Activated CD4-positive, alpha-beta T cell treated with anti-CD3 and anti-CD28 coated beads, Interleukin-2, amount 50 U/mL, for 24 hours (primary cell): Measurements from ENCODE around the gene ZSCAN4.

Source experiments
- DNase-seq, 2 donors: peaks; one replicate each; pipeline ENCODE4 v3.0.0-alpha.2; 2020; ENCODE audit warnings: low read depth in 1 of 2, low spot score in 1 of 2

Gene ZSCAN4

GRCh38 chr19:57668635-57669034 lies at the start of gene ZSCAN4:
ZSCAN4 (plus strand) TSS chr19:57668935; CDS start chr19:57676146, 7,211 bp downstream.
- DNase-seq, result no peak

GRCh38 chr19:57620673-57621348 lies 47.9 kb upstream of the ZSCAN4 start:
- no peak for DNase-seq

- no peak for DNase-seq
Measured at GRCh38 chr19:57623091-57623490, 45.6 kb upstream of the ZSCAN4 start.

- DNase-seq, result peak; percentile 58 to 79
Measured at GRCh38 chr19:57632987-57633831, 35.5 kb upstream of the ZSCAN4 start, which contains the start of gene ZNF211. ZNF211 (plus strand) TSS chr19:57633168; CDS start chr19:57633347, 179 bp downstream.

GRCh38 chr19:57633832-57634131 lies 35.0 kb upstream of the ZSCAN4 start:
- no peak for DNase-seq

GRCh38 chr19:57637379-57637778 lies 31.4 kb upstream of the ZSCAN4 start:
- DNase-seq, result no peak

GRCh38 chr19:57641715-57642234 lies 27.0 kb upstream of the ZSCAN4 start:
- no peak for DNase-seq

GRCh38 chr19:57642396-57643046 lies 26.2 kb upstream of the ZSCAN4 start:
- DNase-seq, result no peak

GRCh38 chr19:57643734-57644133 lies 25.0 kb upstream of the ZSCAN4 start:
- DNase-seq, result no peak

- DNase-seq, result no peak
Measured at GRCh38 chr19:57648331-57649003, 20.3 kb upstream of the ZSCAN4 start.

- no peak for DNase-seq
Measured at GRCh38 chr19:57651654-57651996, 17.1 kb upstream of the ZSCAN4 start.

GRCh38 chr19:57653689-57654088 lies 15.0 kb upstream of the ZSCAN4 start:
- DNase-seq, result no peak

- DNase-seq, result no peak
Measured at GRCh38 chr19:57655443-57655842, 13.3 kb upstream of the ZSCAN4 start.

GRCh38 chr19:57656346-57656745 lies 12.4 kb upstream of the ZSCAN4 start:
- DNase-seq, result no peak

- DNase-seq, result no peak
Measured at GRCh38 chr19:57664269-57665127, 4.2 kb upstream of the ZSCAN4 start.

- no peak for DNase-seq
Measured at GRCh38 chr19:57665261-57665806, 3.4 kb upstream of the ZSCAN4 start.

- DNase-seq, result no peak
Measured at GRCh38 chr19:57667228-57667627, 1.5 kb upstream of the ZSCAN4 start.

GRCh38 chr19:57671124-57671895 lies 2.6 kb downstream of the ZSCAN4 start:
- DNase-seq, result no peak

- no peak for DNase-seq
Measured at GRCh38 chr19:57672466-57672865, 3.7 kb downstream of the ZSCAN4 start.
